ENCODE data around the gene MARK3.
A peak's percentile ranks its signal among the peaks of the same experiment; 100 is the strongest.

The MARK3 gene

DNA sequence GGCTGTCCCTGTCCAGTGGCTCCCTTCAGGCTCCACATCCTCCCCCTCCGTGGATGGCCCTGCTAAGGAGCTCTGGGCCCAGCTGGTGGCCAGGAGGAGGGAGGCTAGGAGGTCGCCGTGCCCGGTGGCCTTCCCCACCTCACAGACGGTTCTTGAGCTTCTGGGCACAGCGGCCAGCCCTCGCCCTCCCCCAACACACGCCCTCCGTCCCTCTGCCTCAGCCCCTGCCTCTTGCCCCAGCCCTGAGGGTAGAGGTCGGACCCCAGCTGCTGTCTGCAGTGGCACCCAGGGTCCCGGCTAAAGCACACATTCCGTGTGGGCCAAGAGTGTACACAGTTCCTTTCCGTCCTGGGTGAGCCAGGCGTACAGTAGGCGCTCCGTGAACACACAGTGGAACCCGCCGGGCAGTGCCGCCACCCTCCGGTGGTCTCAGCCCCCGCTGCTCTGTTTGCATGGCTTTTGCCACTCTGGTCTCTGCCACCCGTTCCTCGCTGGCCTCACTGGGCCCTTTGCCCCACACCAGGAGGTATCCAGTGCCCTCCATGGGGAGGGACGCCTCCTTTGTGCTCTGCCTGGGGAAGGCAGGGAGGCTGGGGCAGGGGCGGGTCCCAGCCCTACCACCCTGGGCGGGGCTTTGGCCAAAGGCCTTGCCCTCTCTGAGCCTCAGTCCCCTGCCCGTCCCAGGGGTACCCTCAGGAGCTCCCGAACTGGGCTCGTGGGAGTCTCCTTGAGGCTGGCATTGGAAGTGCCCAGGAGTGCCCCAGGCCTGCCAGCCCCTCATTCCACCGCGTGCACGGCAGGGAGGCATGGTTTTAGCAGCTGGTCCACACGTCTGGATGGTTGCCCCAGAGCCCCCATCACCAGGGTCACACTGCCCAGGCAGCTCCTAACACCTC lies 156.7 kb downstream of the MARK3 start:
- no peak for DNase-seq

DNA sequence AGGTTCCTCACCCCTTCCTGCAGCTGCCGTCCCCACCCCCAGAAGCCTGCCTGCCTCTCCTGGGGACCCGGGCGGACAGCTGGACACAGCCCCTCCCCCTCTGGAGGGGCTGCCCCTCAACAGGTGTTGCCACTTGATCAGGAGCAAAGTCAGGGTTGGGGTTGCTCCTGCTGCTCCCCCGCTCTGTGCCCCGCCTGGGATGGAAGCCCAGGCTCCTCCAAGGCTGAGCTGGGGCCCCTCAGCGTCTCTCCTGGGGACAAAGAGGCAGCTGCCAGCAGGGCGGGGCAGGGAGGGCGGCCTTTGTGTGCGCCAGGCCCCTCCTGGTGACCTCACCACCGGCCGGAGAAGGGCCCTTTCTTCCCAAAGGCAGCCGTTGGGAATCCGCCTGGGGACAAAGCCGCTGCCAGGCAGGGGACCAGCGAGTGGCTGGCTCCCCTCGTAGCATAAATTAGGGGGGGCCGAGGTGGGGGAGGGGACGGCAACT lies 157.4 kb downstream of the MARK3 start:
- no peak for DNase-seq

DNA sequence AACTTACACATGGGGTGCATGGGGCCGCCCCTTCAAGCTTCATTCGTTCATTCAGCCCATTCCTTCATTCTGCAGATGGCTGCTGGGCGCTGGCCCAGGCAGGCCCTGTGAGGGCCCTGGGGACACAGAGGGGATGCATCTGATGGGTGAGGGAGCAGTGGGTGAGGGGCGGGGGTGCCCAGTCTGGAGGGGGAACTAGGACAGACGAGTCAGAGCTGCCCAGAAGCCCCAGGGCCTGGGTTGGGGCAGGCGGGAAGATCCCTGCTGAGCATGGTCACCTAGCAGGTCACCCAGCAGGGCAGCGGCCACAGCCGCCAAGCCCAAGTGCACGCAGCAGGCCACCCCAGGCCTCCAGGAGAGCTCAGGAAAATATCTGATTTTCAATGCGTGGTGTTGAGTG lies 157.9 kb downstream of the MARK3 start:
- no peak for DNase-seq

DNA sequence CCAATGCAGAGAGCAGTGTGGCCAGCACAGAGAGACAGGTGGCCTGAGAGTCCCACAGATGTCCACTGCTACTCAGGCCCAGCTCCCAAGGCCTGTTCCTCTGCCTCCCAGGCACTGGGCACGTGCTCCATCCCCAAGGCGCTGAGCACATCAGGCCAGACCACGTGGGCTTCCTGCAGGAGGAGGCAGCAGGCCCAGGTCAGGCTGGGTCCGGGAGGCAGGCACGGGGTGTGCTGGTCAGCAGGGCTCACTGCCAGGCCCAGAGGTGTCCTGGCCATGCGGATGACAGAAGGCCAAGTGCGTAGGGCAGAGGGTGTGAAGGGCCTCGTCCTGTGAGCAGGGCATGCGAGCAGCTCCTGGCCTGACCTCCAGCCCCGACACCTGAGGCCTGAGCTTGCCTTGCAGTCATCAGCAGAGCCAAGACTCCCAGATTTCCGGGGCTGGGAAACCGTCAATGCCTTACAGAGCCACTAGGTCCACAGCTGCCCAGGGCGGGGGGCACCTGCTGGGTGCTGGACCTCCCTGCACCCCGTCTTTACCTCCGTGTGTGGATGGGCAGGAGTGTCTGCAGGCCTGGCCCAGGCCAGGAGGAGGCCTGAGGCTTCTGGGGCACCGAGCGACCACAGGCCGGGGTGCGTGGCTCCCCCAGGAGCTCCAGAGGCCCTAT lies 158.6 kb downstream of the MARK3 start:
- no peak for DNase-seq

DNA sequence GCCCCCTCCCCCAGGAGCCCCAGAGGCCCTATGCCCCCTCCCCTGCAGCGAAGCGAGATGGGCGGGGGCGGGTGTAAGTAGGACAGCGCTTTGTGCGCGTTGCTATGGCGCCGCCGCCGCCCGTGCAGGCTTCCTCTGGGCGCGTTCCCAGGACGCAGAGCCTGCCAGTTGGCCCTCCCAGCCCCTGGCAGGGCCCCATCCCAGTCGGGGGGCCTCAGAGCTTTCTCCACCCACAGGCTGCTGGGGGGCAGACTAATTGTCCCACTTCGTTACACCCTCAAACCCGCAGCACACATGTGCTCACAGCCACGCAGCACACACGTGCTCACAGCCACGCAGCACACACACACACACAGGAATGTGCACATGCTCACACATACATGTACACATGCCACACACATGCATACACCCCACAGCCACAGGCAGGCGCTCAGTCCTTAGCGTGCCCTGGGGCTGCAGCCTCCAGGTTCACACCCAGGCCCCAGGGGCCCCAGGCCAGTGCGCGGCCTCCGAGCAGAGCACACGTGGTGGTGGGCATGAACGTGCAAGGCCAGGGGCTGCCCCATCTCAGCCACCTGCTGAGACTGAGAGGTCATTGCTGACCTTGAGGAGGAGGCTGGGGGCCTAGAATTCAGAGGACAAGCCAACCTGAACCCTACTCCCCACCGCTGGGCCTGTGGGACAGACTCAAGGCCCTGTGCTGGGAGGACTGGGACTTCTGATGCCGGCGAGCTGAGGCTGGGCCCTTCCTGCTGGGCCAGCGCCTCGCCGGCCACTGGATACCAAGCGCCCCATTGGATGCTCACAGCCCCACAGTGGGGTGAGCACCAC lies 159.4 kb downstream of the MARK3 start:
- DNase-seq, result no peak

DNA sequence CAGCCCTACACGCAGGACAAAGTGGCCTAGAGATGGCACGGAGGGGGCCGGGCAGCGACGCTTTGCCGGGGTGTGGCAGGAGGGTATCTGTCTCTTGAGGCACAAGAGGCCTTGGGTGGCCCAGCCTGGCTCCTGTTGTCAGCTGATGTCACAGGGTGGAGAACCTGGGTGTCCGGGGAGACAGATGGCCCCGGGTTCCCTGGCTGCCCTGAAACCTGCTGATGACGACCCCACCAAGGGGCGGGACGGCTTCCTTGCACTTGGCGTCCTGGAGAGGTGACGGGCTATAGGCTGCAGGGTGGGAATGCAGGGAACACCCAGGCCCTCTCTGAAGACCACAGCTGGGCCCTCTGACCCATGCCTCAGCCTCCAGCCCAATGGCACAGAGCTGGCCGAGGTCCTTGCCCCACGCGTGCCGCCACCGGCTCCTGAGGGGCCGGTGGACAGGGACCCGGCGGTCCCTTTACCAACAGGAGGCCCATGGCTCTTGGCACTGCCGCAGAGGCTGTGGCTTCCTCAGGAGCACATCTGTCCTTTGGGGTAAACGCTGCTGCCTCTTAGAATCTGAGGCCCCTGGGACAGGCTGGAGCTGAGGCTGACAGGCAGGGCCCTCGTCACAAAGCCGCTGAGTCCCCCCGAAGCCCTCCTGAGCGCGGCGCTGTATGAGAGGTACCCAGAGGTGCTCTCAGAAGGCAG lies 160.2 kb downstream of the MARK3 start:
- no peak for DNase-seq

DNA sequence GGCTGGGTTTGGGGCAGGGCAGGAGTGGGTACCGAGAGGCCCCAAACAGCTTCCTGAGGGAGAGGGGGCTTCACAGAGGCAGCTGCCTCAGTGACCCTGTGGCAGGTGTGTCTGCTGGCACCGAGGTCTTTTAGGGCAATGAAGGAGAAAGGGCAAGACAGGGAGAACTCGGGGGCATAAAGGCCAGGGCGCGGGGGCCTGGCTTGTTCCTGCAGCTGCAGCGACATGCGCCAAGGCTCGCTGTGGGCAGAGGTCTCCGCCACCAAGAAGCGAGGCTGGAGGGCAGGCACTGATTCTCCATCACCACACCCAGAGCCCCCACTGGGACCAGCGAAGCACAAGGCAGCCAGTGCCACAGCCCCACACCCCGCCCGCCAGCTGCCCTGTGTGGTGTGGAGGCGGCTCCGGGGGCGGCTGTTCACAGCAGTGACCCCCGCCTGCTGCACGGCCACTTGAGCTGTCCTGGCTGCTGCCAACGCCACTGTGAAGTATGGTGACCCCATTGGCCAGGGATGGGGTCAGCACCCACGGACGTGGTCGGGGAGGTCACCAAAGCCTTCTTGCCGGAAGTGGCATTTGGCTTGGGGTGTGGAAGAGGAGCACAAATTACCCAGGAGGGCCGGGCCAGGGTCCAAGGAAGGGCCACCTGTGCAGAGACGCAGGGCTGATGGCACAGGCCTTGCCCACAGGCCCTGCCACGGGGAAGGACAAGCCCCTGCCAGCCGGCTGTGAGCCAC lies 160.9 kb downstream of the MARK3 start:
- DNase-seq, result no peak

DNA sequence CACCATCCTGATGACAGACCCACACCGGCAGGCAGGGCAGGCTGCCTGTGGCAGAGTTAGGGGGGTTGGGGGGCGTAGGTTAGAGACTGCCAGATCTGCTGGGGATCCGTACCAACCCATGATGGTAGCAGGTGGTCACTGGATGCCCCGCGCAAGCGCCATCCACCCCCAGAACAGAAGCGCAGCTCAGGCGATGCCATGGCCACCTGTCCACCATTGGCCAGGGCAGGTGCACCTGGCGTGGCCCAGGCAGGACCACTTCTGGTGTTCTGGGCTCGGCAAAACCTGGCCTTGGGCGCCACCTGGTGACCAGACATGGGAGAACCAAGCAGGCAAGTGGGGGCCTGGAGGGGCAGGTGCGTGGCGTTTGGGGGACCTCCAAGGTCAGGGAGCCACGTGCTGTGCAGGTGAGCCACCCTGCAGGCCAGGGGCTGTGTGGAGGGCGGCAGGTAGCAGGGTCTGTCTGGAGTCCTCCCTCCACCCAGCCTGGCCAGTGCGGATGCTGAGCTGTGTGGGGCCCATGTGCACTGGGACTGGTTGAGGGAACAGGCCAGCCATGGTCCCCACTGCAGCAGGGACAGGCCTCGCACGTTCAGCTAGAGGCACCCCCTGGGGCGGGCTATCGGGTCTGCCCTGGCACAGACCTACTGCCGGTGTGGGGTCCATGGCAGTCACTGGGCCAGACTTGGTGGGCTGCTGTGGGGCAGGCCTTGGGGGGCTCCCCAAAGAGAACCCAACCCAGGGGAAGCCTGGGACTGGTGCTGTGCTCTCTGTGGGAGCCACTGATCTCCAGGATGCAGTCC lies 161.6 kb downstream of the MARK3 start:
- DNase-seq, result peak; percentile 85

DNA sequence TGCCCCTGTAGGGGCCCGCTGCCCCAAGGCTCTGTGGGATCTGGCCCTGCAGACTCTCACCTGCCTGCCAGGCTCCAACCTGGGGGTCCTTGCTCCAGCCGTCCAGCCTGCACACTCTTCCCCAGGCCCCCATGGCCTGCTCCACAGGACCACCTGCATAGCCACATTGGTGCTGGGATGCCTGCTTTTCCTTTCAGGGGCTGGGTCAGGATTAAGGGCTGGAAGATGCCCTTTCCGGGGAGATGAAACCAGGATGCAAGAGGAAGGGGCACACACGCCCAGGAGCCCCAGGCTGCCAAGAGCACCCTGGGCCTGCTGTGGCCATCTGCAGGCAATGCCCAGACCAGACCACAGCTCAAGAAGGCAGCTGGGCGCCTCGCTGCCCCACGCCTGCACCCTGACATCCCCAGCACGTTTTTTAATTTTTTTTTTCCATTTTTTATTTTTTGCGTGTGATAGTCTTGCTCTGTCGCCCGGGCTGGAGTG lies 162.3 kb downstream of the MARK3 start:
- DNase-seq, result no peak

DNA sequence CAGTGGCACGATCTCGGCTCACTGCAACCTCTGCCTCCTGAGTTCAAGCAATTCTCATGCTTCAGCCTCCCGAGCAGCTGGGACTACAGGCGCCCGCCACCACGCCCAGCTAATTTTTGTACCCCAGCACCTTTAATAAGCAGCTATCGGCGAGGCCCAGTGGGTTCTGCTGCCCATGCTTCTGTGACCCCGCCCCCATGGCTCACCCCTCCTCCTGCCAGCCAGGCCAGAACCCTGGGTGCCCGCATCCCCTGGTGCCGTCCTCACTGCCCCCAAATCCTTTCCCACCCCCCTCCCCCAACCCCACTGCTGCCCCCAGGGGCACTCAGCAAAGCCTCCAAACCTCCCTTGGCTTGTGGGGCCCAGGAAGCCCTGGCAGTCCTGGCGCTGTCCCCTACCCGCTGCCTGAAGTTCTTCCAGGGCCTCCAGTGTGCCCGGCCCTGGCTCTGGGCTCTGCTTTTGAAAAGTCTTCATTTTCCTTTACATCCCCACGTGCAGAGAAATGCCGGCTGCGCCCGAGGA lies 162.8 kb downstream of the MARK3 start:
- no peak for DNase-seq

DNA sequence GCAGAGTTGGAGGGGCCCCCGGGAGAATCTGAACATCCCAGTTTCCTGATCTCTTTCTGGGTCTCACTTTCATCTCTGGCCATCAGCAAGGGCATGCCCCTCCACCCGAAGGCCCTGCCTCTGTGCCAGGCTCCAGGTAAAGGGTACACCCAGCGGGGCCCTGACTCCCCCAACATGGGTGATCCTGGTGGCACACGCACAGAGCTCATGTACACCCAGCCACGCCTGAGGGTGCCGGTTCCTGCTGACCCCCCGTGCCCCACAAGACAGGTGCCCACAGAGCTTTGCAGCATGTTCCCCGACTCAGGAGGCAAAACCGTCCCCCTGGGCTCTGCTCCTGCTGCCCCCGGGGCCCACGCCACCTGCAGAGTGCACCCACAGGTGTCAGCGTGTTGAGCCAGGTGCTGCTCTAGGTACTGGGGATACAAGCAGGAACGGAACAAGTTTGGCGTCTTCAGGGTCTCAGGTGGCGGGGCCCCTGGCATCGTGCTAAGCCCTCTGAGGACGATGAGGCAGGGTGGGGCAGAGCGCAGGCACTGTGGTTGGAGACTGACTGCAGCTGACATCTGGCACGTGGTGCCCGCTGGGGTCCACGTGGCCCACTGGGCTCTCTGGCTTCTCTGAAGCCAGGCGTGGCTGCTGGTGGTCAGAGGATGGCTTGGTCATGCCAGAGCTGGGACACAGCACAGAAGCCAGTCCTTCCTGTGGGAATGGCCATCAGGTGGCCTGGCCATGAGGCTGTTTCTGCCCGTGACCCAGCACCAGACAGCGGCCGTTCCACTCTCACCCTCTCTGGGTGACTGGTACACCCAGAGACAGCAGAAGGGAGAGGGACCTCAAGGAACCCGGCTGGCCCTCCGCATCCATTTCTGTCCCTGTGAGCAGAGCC lies 163.5 kb downstream of the MARK3 start:
- DNase-seq, result no peak

DNA sequence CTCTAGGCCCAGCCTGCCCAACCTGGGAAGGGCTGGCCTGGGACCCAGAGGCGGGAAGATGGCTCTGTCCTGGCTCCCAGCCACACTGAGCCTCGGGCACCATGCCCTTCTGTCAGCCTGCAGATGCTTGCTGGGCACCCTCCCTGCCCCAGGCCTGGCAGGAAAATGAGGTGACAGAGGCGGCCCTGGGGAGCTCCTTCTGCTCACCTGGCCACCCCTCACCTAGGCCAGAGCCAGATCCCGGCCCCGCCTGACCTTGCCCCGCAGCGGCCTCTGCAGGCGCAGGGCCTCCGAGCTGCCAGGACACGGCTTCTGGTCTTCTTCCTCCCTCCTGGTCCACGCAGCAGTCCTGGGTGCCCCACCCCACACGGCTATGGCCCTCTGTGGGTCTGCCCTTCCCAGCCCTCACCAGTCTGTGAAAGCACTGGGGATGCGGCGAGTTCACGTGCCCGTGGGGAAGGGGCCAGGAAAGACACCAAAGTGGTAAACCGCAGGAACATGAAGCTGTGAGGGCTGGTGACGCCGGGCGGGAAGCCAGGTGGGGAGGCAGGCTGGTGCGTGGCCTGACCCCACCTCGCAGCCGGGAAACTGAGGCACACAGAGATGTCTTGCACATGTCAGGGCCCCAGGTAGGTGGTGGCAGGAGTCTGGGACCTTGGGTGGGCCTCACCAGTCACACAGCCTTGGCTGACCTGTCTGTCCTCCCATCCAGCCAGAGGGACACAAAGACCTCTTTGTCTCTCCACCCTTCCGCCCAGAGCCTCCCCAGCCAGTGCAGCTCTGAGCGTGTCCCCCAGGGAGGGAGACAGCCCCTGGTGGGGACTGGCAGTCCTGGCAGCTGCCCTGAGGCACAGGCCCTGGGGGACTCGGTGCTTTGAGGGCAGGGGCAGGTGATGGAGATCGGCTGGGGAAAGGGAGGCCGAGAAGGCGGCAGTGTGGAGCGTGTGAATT lies 164.4 kb downstream of the MARK3 start:
- no peak for DNase-seq

DNA sequence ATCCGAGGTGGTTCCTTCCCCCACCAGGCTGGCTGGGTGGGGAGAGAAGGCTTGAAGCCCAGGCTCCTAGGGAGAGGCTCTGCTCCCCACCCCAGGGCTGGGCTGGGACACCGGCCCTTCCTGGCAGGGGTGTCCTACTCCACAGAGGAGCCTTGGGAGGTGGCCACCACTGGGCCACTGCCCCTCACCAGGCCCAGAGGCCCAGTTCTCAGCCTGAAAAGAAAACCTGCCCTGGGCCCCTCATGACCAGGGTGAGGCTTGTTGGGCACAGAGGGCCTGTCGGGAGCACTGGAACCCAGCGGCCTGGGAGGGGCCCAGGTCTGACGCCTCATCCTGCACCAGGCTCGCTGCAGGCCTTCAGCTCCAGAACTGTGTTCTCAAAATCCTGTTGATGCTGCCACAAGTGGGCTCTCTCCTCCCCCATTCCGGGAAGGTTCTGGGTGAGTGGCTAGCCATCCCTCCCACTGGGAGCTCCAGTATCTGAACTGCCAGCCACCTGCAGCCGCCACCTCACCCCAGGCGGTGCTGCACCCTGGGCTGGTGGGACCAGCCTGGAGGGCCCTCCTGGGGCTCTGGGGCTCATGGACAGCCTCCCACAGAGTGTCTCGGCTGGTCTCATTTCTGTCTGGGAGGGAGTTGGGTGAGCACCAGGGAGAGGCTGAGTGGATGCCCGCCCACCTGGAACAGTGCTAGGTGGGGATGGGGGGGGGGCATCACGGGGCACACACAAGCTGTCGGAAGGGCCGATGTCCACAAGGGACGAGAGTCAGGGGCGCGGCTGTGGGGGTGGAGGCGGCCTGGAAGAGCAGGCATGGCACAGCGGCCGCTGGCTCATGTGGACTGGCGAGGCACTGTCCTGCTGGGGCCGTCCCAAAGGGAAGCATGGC lies 165.5 kb downstream of the MARK3 start:
- no peak for DNase-seq

DNA sequence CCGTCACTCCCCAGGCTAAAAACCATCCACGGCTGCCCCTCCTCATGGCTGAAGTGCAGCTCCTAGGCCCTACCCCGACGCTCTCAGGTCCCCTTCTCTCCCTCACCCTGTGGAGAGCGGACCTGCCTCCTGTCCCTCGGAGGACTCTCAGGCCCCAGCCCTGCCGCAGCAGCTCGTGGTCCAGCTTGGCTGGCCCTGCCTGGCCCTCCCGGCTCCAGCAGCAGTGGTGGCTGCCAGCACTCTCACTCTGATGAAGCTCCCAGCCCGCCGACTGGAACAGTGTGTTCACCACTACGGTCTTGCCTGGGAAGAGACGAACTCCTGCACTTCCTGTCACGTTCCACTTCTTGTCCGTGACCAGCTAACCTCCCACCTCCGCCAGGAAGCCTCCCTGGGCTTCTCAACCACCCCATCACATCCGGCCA lies 166.1 kb downstream of the MARK3 start:
- no peak for DNase-seq

DNA sequence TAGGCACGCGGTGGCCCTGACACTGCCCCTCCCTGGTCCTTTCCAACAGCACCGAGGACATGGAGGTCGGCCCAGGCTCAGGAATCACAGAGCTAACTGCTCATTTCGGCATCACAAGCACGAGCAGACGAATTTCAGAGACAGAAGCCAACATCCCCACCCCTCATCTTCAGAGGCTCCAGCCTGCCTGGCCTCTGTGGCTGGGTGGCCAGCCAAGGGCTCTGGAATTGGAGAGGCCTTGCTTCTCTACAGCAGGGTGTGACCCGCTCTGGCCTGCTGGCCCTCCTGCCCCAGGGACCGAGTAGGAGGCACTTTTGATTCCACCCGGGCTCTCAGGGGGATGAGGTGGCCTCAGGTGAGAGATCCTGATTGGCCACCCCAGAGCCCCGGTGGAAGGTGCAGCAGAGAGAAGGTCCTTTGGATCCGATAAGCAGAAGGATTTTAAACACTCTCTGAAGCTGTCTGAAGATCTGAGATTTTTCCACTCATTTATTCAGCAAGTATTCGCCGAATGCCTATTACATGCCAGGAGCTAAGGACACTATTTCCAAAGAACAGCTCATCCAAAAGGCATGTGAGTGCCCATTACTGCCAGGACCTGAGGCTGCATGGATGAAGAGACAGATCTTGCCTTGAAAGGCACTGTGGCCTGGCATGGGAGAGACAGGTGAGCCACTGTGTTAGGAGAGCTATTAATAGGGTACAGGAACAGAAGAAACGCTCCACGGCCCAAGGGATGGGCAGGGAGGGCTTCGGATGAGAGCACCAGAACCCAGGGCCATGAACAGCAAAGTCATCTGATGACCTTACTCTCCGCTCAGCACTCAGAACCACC lies 167.0 kb downstream of the MARK3 start:
- no peak for DNase-seq

DNA sequence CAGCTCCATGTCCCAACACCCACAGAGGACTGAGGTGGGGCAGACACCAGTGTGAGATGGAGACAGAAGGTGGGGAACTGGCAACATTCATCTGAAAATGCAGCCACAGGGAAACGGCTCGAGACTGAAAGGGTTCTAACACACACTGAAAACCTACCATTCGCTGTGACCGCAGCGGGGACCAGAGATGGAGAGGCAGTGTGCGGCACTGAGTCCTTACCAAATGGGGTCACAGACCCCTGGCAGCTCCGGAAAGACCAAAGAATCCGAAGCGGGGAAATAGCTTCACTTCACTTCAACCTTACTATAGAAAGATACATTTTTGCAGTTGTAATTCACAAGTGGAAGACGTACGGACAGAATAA lies 167.6 kb downstream of the MARK3 start:
- DNase-seq, result no peak

Measured in activated CD4-positive, alpha-beta T cell treated with anti-CD3 and anti-CD28 coated beads for 48 hours (primary cell).